HG03097 (cell line): ENCODE results near the gene PYCR2.
"Not testable (repeated sequence)": the region's sequence is repeated elsewhere in the genome, so short reads cannot be mapped to it uniquely, and the experiment has no call there.

Source experiments
- ATAC-seq: cut with Tn5 transposase; IDR thresholded peaks from one replicate; pipeline ENCODE4 v1.9.1; 2021; ENCODE audit not compliant: unreplicated experiment, low FRiP score

PYCR2 gene

GRCh38 chr1:225923692-225924555, at the start of gene PYCR2:
TSS of gene PYCR2 (minus strand) at chr1:225924250. CDS start at chr1:225924110, 140 bp downstream.
- ATAC-seq = peak; percentile 97

GRCh38 chr1:225973158-225973557, 49.1 kb upstream of the PYCR2 start:
- ATAC-seq = no peak

GRCh38 chr1:225972344-225973152, 48.5 kb upstream of the PYCR2 start:
- ATAC-seq = no peak

GRCh38 chr1:225970592-225971157, 46.6 kb upstream of the PYCR2 start:
- not testable (repeated sequence) for ATAC-seq

GRCh38 chr1:225969751-225970150, 45.7 kb upstream of the PYCR2 start:
- not testable (repeated sequence) for ATAC-seq

GRCh38 chr1:225965231-225965630, 41.2 kb upstream of the PYCR2 start:
- no peak for ATAC-seq

- no peak for ATAC-seq
Observed at GRCh38 chr1:225963735-225964530, 39.9 kb upstream of the PYCR2 start.

- no peak for ATAC-seq
Observed at GRCh38 chr1:225962440-225962975, 38.5 kb upstream of the PYCR2 start.

- no peak for ATAC-seq
Observed at GRCh38 chr1:225961659-225962439, 37.8 kb upstream of the PYCR2 start.

GRCh38 chr1:225958041-225958440, 34.0 kb upstream of the PYCR2 start:
- no peak for ATAC-seq

GRCh38 chr1:225954753-225955152, 30.7 kb upstream of the PYCR2 start:
- no peak for ATAC-seq

- no peak for ATAC-seq
Observed at GRCh38 chr1:225953315-225953714, 29.3 kb upstream of the PYCR2 start.

- no peak for ATAC-seq
Observed at GRCh38 chr1:225950905-225951497, 27.0 kb upstream of the PYCR2 start.

- ATAC-seq = no peak
Observed at GRCh38 chr1:225949041-225949440, 25.0 kb upstream of the PYCR2 start.

GRCh38 chr1:225946803-225947202, 22.8 kb upstream of the PYCR2 start:
- ATAC-seq = no peak

- no peak for ATAC-seq
Observed at GRCh38 chr1:225946082-225946620, 22.1 kb upstream of the PYCR2 start.

GRCh38 chr1:225945564-225945963, 21.5 kb upstream of the PYCR2 start:
- ATAC-seq = no peak

GRCh38 chr1:225944951-225945350, 20.9 kb upstream of the PYCR2 start:
- ATAC-seq = no peak

- no peak for ATAC-seq
Observed at GRCh38 chr1:225944387-225944786, 20.3 kb upstream of the PYCR2 start.
